ENCODE data around the gene AQP12B. TPM values are rescaled to one million over a fixed set of nuclear protein-coding genes. Genes with fewer than 3 reads are reported as not detected.
"Not testable (repeated sequence)": the region's sequence is repeated elsewhere in the genome, so short reads cannot be mapped to it uniquely, and the experiment has no call there.

Gene AQP12B
- polyA plus RNA-seq, 1 donor = 0.35 TPM

- not testable (repeated sequence) for DNase-seq
Observed at GRCh38 chr2:240683329-240683979, 769 bp upstream of the AQP12B start.

GRCh38 chr2:240680185-240680584 is 2.5 kb downstream of the AQP12B start:
- not testable (repeated sequence) for DNase-seq

GRCh38 chr2:240678909-240679308 is 3.8 kb downstream of the AQP12B start:
- DNase-seq = not testable (repeated sequence)

- not testable (repeated sequence) for DNase-seq
Observed at GRCh38 chr2:240678043-240678442, 4.6 kb downstream of the AQP12B start.

GRCh38 chr2:240675345-240675744 is 7.3 kb downstream of the AQP12B start:
- not testable (repeated sequence) for DNase-seq

GRCh38 chr2:240674461-240675184 is 8.1 kb downstream of the AQP12B start:
- DNase-seq = not testable (repeated sequence)

GRCh38 chr2:240672701-240673190 is 9.9 kb downstream of the AQP12B start:
- DNase-seq = no peak

- no peak for DNase-seq
Observed at GRCh38 chr2:240672076-240672700, 10.5 kb downstream of the AQP12B start.

- no peak for DNase-seq
Observed at GRCh38 chr2:240670950-240671349, 11.7 kb downstream of the AQP12B start.

- no peak for DNase-seq
Observed at GRCh38 chr2:240670402-240670801, 12.3 kb downstream of the AQP12B start.

GRCh38 chr2:240664622-240665021 is 18.1 kb downstream of the AQP12B start:
- no peak for DNase-seq

GRCh38 chr2:240663546-240664190 is 19.0 kb downstream of the AQP12B start:
- no peak for DNase-seq

GRCh38 chr2:240662681-240663080 is 20.0 kb downstream of the AQP12B start:
- DNase-seq = no peak

- DNase-seq = not testable (repeated sequence)
Observed at GRCh38 chr2:240659883-240660282, 22.8 kb downstream of the AQP12B start.

- DNase-seq = no peak
Observed at GRCh38 chr2:240655931-240656886, 26.5 kb downstream of the AQP12B start.

GRCh38 chr2:240651185-240651584 is 31.5 kb downstream of the AQP12B start:
- no peak for DNase-seq

GRCh38 chr2:240650254-240650965 is 32.3 kb downstream of the AQP12B start:
- no peak for DNase-seq

- no peak for DNase-seq
Observed at GRCh38 chr2:240649331-240649730, 33.4 kb downstream of the AQP12B start.

- no peak for DNase-seq
Observed at GRCh38 chr2:240648650-240649275, 33.9 kb downstream of the AQP12B start.

- DNase-seq = no peak
Observed at GRCh38 chr2:240648155-240648649, 34.5 kb downstream of the AQP12B start.

All from left kidney (tissue), 2 donors.